HepG2 (cell line): Measurements from ENCODE around the gene LENEP. TPM values are rescaled to one million over a fixed set of nuclear protein-coding genes. Genes with fewer than 3 reads are reported as not detected.

Source experiments
- ARNT ChIP-seq: fragments of 450-650 bp; IDR thresholded peaks from 2 replicates; pipeline ENCODE4 v1.6.1; 2017
- ATF7-NPFF ChIP-seq: sonication (generic); formaldehyde crosslinking; IDR thresholded peaks from 2 replicates; pipeline ENCODE4 v1.8.1; 2023; ENCODE audit warnings: mild to moderate bottlenecking, low read depth, missing genetic modification reagents, moderate library complexity
- HNF4G ChIP-seq, 2 experiments: sonication (generic) in 1 of 2; formaldehyde crosslinking in 1 of 2; IDR thresholded peaks; 2 replicates each; pipeline versions ENCODE4 v1.4.0 to v1.6.1; 2011 to 2020; ENCODE audit warnings: borderline replicate concordance in 2 of 2, low read depth in 2 of 2, mild to moderate bottlenecking in 2 of 2, low read length in 1 of 2, missing genetic modification reagents in 1 of 2, moderate library complexity in 1 of 2
- KDM5B ChIP-seq: sonication (generic); formaldehyde crosslinking; IDR thresholded peaks from 2 replicates; pipeline ENCODE4 v1.4.0; 2020; ENCODE audit warnings: missing genetic modification reagents, mild to moderate bottlenecking, borderline replicate concordance
- MAZ ChIP-seq, 2 experiments: sonication (generic) in 1 of 2; formaldehyde crosslinking in 1 of 2; IDR thresholded peaks; 2 replicates each; pipeline versions ENCODE4 v1.5.0 to v1.6.1; 2012 to 2020; ENCODE audit warnings: low read depth in 2 of 2, mild to moderate bottlenecking in 2 of 2, borderline replicate concordance in 1 of 2, improper control_type of control experiment in 1 of 2, low read length in 1 of 2, missing genetic modification reagents in 1 of 2, moderate library complexity in 1 of 2
- MTA1 ChIP-seq: sonication (generic); formaldehyde crosslinking; IDR thresholded peaks from 2 replicates; pipeline ENCODE4 v1.4.0; 2020; ENCODE audit warnings: missing genetic modification reagents, mild to moderate bottlenecking, borderline replicate concordance
- PHB2 ChIP-seq: fragments of 450-650 bp; IDR thresholded peaks from 2 replicates; pipeline ENCODE4 v1.6.1; 2018; ENCODE audit not compliant: partially characterized antibody
- RBFOX2 ChIP-seq: fragments of 200-400 bp; formaldehyde crosslinking; IDR thresholded peaks from 2 replicates; pipeline ENCODE4 v1.6.1; 2017; ENCODE audit warnings: low read depth, mild to moderate bottlenecking, low read length
- TRIM24 ChIP-seq: sonication (generic); formaldehyde crosslinking; IDR thresholded peaks from 2 replicates; pipeline ENCODE4 v1.8.0; 2022; ENCODE audit warnings: mild to moderate bottlenecking, missing genetic modification reagents
- YEATS4 ChIP-seq: sonication (generic); formaldehyde crosslinking; IDR thresholded peaks from 2 replicates; pipeline ENCODE4 v1.4.0; 2020; ENCODE audit warnings: missing genetic modification reagents, borderline replicate concordance
- ZC3H13 ChIP-seq: sonication (generic); formaldehyde crosslinking; IDR thresholded peaks from 2 replicates; pipeline ENCODE4 v1.8.1; 2023; ENCODE audit warnings: mild to moderate bottlenecking, missing genetic modification reagents, moderate library complexity
- ZFP1 ChIP-seq: IDR thresholded peaks from 2 replicates; pipeline ENCODE4 v1.6.1; 2016
- ZNF550 ChIP-seq: sonication (generic); formaldehyde crosslinking; IDR thresholded peaks from 2 replicates; pipeline ENCODE4 v1.4.0; 2020; ENCODE audit warnings: mild to moderate bottlenecking, missing genetic modification reagents, borderline replicate concordance
- ZNF564 ChIP-seq: sonication (generic); formaldehyde crosslinking; IDR thresholded peaks from 2 replicates; pipeline ENCODE4 v1.8.1; 2023; ENCODE audit warnings: mild to moderate bottlenecking, missing genetic modification reagents
- ZNF598 ChIP-seq: sonication (generic); formaldehyde crosslinking; IDR thresholded peaks from 2 replicates; pipeline ENCODE4 v1.5.1; 2020; ENCODE audit warnings: mild to moderate bottlenecking, missing genetic modification reagents, borderline replicate concordance
- ZNF605 ChIP-seq: sonication (generic); formaldehyde crosslinking; IDR thresholded peaks from 2 replicates; pipeline ENCODE4 v1.8.0; 2022; ENCODE audit warnings: mild to moderate bottlenecking, missing genetic modification reagents
- ZNF883 ChIP-seq: sonication (generic); formaldehyde crosslinking; IDR thresholded peaks from 2 replicates; pipeline ENCODE4 v1.5.1; 2020; ENCODE audit warnings: mild to moderate bottlenecking, missing genetic modification reagents; ENCODE audit errors: not compliant biosample characterization
- polyA plus RNA-seq, 8 experiments: library from polyadenylated mRNA; depleted of rRNA in 3 of 8; stranded (reverse) in 7 of 8; unstranded in 1 of 8; fragments of >200 nt; fragmentation: Illumina TruSeq in 4 of 8; extraction: Trizol in 4 of 8; gene quantifications; 2 replicates each; pipeline versions ENCODE4 v1.2.1 to v1.2.3, GENCODE V29; 2011 to 2016; ENCODE audit warnings: low read depth in 4 of 8, missing spikeins in 1 of 8, mixed read lengths in 1 of 8; ENCODE audit not compliant: insufficient read depth in 1 of 8
- total RNA-seq, 5 experiments: library from RNA; depleted of rRNA; stranded (reverse); fragments of >200 nt; fragmentation: Illumina TruSeq; extraction: Trizol; gene quantifications; 2 replicates each; pipeline ENCODE4 v1.2.3, GENCODE V29; 2016; ENCODE audit warnings: low read depth in 1 of 5
- TF ChIP-seq, protein P1 (sequence below): sonication (generic); formaldehyde crosslinking; IDR thresholded peaks from 2 replicates; pipeline ENCODE4 v1.9.0; 2021; ENCODE audit warnings: missing genetic modification reagents, borderline replicate concordance
- TF ChIP-seq, protein P2 (sequence below): sonication (generic); formaldehyde crosslinking; IDR thresholded peaks from 2 replicates; pipeline ENCODE4 v1.8.1; 2023; ENCODE audit warnings: mild to moderate bottlenecking, moderate library complexity, missing genetic modification reagents
- TF ChIP-seq, protein P3 (sequence below): sonication (generic); formaldehyde crosslinking; conservative IDR thresholded peaks from 2 replicates; pipeline ENCODE4 v1.4.0; 2020; ENCODE audit warnings: missing genetic modification reagents
- TF ChIP-seq, protein P4 (sequence below): sonication (generic); formaldehyde crosslinking; IDR thresholded peaks from 2 replicates; pipeline ENCODE4 v1.4.0; 2020; ENCODE audit warnings: missing genetic modification reagents, mild to moderate bottlenecking, borderline replicate concordance

The LENEP gene
- total and polyA plus RNA-seq, 2 of the 13 experiments (the other 11 are each of a cell fraction or from before 2014, with no cell fraction given), result 0.29 TPM; not detected in 1

DNA sequence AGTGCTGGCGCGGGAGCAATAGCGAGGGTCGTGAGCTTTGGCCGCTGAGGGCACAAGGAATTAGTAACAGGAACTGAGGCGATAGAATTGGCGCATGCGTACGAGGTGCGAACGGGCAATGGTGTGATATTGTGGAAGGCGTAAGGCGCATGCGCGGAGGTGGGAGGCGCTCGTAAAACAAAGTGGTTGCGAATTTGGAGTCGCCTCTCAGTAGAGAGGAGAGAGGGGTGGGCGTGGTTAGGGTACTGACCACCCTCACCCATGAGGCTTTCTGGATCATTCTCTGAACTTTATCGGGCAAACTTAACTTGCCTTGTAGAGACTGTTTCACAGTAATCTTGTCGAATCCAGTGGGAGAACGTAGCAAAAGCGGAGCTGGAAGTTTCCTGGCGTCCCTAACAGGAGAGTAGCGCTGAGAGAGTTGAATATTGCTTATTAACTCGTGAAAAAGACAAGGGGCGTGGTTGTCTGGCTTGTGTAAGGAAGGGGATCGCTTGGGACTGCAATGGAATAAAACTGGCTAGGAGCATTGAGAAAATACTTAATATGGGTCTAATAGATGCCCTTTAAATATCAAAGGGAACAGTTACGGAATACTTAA, 18.5 kb upstream of the LENEP start (continued):
- TF ChIP-seq, protein P1, sequence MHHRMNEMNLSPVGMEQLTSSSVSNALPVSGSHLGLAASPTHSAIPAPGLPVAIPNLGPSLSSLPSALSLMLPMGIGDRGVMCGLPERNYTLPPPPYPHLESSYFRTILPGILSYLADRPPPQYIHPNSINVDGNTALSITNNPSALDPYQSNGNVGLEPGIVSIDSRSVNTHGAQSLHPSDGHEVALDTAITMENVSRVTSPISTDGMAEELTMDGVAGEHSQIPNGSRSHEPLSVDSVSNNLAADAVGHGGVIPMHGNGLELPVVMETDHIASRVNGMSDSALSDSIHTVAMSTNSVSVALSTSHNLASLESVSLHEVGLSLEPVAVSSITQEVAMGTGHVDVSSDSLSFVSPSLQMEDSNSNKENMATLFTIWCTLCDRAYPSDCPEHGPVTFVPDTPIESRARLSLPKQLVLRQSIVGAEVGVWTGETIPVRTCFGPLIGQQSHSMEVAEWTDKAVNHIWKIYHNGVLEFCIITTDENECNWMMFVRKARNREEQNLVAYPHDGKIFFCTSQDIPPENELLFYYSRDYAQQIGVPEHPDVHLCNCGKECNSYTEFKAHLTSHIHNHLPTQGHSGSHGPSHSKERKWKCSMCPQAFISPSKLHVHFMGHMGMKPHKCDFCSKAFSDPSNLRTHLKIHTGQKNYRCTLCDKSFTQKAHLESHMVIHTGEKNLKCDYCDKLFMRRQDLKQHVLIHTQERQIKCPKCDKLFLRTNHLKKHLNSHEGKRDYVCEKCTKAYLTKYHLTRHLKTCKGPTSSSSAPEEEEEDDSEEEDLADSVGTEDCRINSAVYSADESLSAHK (CRISPR knock-in tag), result no peak
- TF ChIP-seq TRIM24 (CRISPR knock-in tag) (no peak), YEATS4 (CRISPR knock-in tag) (no peak; the same call in 1 of the 2 replicates), ZNF605 (CRISPR knock-in tag) (peak; percentile 55), ZC3H13 (CRISPR knock-in tag) (no peak), ZNF564 (no peak), RBFOX2 (no peak), MAZ (IDR thresholded peaks at IDR 0.05; ENCODE audit: borderline replicate concordance, low read depth, low read length) (no peak), MAZ (CRISPR knock-in tag; IDR thresholded peaks at IDR 0.05; ENCODE audit: low read depth) (no peak; the same call in 1 of the 2 replicates), ATF7-NPFF (no peak), ZNF883 (CRISPR knock-in tag) (peak; percentile 26), HNF4G (IDR thresholded peaks at IDR 0.05; ENCODE audit: borderline replicate concordance, low read depth, low read length) (no peak; the same call in 1 of the 2 replicates), HNF4G (CRISPR knock-in tag; IDR thresholded peaks at IDR 0.05; ENCODE audit: borderline replicate concordance, low read depth) (no peak), ZFP1 (CRISPR knock-in tag) (no peak), PHB2 (no peak), ZNF598 (CRISPR knock-in tag) (no peak), ARNT (no peak), KDM5B (no peak), ZNF550 (no peak), MTA1 (no peak)
- TF ChIP-seq, protein P2, sequence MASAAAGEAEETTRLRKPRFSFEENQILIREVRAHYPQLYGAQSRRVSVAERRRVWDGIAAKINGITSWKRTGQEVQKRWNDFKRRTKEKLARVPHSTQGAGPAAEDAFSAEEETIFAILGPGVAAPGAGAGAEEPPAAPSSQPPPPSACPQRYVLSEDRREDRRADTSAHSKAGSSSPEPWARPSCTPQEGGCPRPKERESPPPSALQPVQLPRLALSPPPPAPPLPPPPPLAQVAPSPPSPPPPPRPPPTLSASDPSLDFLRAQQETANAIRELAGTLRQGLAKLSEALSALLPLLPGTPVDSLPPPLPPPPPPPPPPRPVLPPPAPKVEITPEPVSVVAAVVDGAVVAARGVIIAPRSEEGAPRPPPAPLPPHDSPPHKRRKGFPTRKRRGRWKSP (CRISPR knock-in tag), result no peak; the same call in 1 of the 2 replicates
- TF ChIP-seq, protein P3, sequence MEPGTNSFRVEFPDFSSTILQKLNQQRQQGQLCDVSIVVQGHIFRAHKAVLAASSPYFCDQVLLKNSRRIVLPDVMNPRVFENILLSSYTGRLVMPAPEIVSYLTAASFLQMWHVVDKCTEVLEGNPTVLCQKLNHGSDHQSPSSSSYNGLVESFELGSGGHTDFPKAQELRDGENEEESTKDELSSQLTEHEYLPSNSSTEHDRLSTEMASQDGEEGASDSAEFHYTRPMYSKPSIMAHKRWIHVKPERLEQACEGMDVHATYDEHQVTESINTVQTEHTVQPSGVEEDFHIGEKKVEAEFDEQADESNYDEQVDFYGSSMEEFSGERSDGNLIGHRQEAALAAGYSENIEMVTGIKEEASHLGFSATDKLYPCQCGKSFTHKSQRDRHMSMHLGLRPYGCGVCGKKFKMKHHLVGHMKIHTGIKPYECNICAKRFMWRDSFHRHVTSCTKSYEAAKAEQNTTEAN (CRISPR knock-in tag), result no peak
- TF ChIP-seq, protein P4, sequence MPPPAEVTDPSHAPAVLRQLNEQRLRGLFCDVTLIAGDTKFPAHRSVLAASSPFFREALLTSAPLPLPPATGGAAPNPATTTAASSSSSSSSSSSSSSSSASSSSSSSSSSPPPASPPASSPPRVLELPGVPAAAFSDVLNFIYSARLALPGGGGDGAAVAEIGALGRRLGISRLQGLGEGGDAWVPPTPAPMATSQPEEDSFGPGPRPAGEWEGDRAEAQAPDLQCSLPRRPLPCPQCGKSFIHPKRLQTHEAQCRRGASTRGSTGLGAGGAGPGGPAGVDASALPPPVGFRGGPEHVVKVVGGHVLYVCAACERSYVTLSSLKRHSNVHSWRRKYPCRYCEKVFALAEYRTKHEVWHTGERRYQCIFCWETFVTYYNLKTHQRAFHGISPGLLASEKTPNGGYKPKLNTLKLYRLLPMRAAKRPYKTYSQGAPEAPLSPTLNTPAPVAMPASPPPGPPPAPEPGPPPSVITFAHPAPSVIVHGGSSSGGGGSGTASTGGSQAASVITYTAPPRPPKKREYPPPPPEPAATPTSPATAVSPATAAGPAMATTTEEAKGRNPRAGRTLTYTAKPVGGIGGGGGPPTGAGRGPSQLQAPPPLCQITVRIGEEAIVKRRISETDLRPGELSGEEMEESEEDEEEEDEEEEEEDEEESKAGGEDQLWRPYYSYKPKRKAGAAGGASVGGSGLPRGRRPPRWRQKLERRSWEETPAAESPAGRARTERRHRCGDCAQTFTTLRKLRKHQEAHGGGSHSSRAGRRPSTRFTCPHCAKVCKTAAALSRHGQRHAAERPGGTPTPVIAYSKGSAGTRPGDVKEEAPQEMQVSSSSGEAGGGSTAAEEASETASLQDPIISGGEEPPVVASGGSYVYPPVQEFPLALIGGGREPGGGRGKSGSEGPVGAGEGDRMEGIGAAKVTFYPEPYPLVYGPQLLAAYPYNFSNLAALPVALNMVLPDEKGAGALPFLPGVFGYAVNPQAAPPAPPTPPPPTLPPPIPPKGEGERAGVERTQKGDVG (CRISPR knock-in tag), result no peak
